GM12801 (cell line): ENCODE data around the gene RNU6-9.

ENCODE experiments used
- CTCF ChIP-seq: IDR thresholded peaks from one replicate; pipeline ENCODE4 v1.5.1; 2011; ENCODE audit warnings: control low read depth; ENCODE audit not compliant: insufficient read length; ENCODE audit errors: extremely low read depth

Gene RNU6-9

GRCh38 chr19:902093-902370, 8.7 kb downstream of the RNU6-9 start:
- no peak for TF ChIP-seq CTCF

- TF ChIP-seq CTCF = no peak
Observed at GRCh38 chr19:902446-903226, 9.4 kb downstream of the RNU6-9 start.

GRCh38 chr19:903266-903797, 10.0 kb downstream of the RNU6-9 start:
- no peak for TF ChIP-seq CTCF

DNA sequence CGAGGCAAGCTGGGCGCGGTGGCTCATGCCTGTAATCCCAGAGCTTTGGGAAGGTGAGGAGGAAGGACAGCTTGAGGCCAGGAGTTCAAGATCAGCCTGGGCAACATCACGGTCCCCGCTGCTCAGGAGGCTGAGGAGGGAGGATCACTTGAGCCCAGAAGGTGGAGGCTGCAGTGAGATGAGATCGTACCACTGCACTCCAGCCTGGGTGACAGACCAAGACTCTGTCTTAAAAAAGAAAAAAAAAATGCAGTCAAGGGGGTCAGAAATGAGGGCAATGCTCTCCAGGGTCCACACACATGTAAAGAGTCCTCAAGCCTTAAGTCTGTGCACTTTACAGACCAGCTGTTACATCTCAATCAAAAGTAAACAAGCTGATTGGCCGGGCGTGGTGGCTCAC, 11.3 kb downstream of the RNU6-9 start:
- TF ChIP-seq CTCF = no peak

DNA sequence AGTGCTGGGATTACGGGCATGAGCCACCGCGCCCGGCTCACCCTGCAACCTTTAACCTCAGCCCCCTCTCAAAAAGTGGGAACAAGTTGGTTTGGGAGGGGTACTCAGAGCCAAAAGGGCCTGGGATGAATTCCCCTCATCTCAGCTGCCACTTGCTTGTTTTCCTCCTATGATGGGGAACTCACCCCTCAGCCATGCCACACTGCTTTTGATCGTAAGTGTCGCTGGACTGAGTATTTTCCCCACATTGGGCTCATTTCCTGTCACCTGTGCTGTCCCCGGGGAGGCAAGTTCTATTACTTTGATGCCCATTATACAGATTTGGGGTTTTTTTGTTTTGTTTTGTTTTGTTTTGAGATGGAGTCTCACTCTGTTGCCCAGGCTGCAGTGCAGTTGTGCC, 13.2 kb downstream of the RNU6-9 start:
- TF ChIP-seq CTCF = no peak

DNA sequence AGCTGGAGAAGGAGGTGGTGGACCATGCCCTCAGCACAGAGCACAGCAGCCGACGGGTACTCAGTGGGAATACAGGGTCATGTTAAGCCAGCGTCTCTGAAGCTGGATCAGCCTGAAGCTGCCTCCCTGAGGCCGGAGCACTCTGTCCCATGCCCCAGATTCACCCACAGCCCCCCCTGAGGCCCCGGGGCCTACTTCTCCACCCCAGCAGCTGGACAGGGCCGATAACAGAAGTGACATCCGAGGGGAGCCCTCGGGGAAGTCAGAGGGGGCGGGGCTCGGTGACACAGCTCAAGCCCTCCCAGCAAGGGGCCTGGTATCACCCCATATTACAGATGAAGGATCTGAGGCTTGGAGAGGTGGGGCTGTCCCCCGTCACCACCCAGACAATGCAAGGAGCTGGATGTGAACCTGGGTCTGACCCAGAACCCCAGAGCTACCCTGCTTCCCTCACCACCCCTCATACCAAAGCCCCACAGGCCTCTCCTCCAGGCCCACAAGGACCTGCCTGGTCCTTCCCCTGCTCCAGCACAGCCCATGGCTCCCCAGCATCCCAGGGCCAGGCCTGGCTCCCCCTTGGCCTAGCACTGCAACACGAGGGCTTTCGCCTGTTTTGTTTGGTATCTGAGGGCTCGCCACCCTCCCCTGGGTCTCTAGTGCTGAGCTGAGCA, 14.0 kb downstream of the RNU6-9 start:
- TF ChIP-seq CTCF = no peak

- no peak for TF ChIP-seq CTCF
Observed at GRCh38 chr19:911197-912033, 18.1 kb downstream of the RNU6-9 start.
